Upper lobe of right lung (tissue), 1 donor: Measurements from ENCODE around the gene BNIPL. TPM values are rescaled to one million over a fixed set of nuclear protein-coding genes. Genes with fewer than 3 reads are reported as not detected.

Experiments
- ATAC-seq: fragments of 200-7000 bp; cut with Tn5 transposase; one replicate; pipeline ENCODE4 v1.9.1; 2020; ENCODE audit warnings: mild to moderate bottlenecking, moderate library complexity
- DNase-seq: peaks from one replicate; pipeline ENCODE4 v3.0.0-alpha.2; 2020
- H3K27ac ChIP-seq: fragments of 200-600 bp; one replicate; pipeline ENCODE4 v1.8.0; 2022
- H3K27me3 ChIP-seq: fragments of 200-600 bp; one replicate; pipeline ENCODE4 v1.8.0; 2022; ENCODE audit warnings: mild to moderate bottlenecking
- H3K36me3 ChIP-seq: fragments of 200-600 bp; one replicate; pipeline ENCODE4 v1.8.0; 2022
- H3K4me1 ChIP-seq: fragments of 200-600 bp; one replicate; pipeline ENCODE4 v1.8.0; 2022
- H3K4me3 ChIP-seq: fragments of 200-600 bp; one replicate; pipeline ENCODE4 v1.8.0; 2022; ENCODE audit warnings: mild to moderate bottlenecking
- H3K9me3 ChIP-seq: fragments of 200-600 bp; one replicate; pipeline ENCODE4 v1.8.0; 2022
- intact Hi-C: fragments of 100-400 bp; cut with DNase I; formaldehyde crosslinking; loops from one replicate; pipeline ENCODE4 v1.11.0; 2022
- total RNA-seq: library from RNA; stranded (reverse); fragmentation: NEBNext Ultra II Directional; extraction: Animal tissue kit (Norgen Biotek cat#: 25700); gene quantifications from one replicate; pipeline ENCODE4 v1.2.1, GENCODE V29; 2021
- TF ChIP-seq, protein P1 (sequence below): fragments of 200-600 bp; IDR thresholded peaks from one replicate; pipeline ENCODE4 v1.8.0; 2022; ENCODE audit warnings: antibody characterized with exemption
- donor health status: DM: no; HTN: yes; CAD: no; lungs with severe emphysema.

Gene BNIPL
- total RNA-seq, 1 donor from 2014 or later: 5.2 TPM

DNA sequence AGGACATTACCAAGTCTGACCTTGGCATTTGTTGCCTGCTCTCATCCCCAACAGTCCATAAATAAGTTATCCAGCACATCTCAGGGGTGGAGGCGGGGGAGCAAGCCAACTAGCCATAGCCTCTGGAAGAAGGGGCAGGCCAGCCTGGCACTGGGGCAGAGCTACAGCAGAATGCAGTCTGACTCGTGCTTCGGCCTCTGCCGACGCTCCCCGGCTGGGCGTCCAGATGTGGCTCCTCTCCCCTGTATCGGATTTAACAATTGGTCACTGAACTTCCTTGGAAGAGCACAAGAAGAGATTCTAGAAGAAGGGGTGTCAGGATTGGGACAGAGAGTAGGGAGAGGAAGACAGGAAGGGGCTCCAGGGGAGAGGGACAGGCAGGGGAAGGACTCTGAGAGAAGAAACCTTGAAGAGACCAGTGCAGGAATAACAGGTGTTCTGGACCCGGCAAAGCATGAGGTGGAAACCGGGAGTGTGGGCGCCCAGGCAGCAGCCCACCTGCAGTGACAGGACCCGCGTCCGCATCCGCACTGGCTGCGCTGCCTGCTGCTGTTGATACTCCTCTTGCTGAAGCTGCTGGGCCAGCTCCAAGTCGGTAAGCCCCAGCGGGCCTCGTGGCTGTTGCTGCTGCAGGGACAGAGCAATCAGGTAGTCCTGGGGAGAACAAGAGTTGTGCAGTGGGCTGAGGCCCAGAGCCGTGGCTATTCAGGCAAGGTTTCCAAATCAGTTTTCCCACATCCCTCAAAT, 39.1 kb upstream of the BNIPL start:
- peaks cover 13% of the 10 kb centered on the region for H3K4me1 ChIP-seq
- H3K27ac ChIP-seq: no peak overlapping the region
- intact Hi-C loops: no loop called here
- DNase-seq: no peak
- no peaks in the 10 kb centered on the region for H3K9me3 ChIP-seq
- TF ChIP-seq, protein P1, sequence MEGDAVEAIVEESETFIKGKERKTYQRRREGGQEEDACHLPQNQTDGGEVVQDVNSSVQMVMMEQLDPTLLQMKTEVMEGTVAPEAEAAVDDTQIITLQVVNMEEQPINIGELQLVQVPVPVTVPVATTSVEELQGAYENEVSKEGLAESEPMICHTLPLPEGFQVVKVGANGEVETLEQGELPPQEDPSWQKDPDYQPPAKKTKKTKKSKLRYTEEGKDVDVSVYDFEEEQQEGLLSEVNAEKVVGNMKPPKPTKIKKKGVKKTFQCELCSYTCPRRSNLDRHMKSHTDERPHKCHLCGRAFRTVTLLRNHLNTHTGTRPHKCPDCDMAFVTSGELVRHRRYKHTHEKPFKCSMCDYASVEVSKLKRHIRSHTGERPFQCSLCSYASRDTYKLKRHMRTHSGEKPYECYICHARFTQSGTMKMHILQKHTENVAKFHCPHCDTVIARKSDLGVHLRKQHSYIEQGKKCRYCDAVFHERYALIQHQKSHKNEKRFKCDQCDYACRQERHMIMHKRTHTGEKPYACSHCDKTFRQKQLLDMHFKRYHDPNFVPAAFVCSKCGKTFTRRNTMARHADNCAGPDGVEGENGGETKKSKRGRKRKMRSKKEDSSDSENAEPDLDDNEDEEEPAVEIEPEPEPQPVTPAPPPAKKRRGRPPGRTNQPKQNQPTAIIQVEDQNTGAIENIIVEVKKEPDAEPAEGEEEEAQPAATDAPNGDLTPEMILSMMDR: no peak
- ATAC-seq: no peak
- H3K36me3 ChIP-seq: peaks cover 55% of the 10 kb centered on the region
- H3K27me3 ChIP-seq: no peaks in the 10 kb centered on the region
- H3K4me3 ChIP-seq: no peak overlapping the region

DNA sequence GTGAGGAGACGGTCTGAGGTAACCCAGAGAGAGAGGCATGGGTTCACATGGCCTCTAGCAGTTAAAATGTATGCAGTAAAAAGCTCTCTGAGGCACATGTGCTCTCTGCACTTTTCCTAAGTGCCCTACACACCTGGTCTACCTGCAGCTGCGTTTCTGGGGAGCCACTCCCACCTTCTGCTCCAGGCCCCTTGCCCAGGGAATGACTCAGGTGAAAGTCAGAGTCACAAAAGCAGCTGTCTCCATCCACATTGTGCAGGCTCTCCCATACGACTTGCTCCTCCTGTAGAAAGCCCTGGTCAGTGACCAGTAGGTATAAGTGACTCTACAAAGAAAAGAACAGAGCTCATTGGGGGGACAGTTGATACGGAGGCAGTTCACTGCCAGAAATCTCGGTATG, 38.4 kb upstream of the BNIPL start:
- peaks cover 55% of the 10 kb centered on the region for H3K36me3 ChIP-seq
- H3K4me3 ChIP-seq: no peak overlapping the region
- no peak for ATAC-seq
- H3K27ac ChIP-seq: no peak overlapping the region
- TF ChIP-seq, protein P1: no peak
- no peaks in the 10 kb centered on the region for H3K27me3 ChIP-seq
- DNase-seq: no peak
- peaks cover 20% of the 10 kb centered on the region for H3K4me1 ChIP-seq
- intact Hi-C loops: no loop called here
- H3K9me3 ChIP-seq: no peaks in the 10 kb centered on the region

DNA sequence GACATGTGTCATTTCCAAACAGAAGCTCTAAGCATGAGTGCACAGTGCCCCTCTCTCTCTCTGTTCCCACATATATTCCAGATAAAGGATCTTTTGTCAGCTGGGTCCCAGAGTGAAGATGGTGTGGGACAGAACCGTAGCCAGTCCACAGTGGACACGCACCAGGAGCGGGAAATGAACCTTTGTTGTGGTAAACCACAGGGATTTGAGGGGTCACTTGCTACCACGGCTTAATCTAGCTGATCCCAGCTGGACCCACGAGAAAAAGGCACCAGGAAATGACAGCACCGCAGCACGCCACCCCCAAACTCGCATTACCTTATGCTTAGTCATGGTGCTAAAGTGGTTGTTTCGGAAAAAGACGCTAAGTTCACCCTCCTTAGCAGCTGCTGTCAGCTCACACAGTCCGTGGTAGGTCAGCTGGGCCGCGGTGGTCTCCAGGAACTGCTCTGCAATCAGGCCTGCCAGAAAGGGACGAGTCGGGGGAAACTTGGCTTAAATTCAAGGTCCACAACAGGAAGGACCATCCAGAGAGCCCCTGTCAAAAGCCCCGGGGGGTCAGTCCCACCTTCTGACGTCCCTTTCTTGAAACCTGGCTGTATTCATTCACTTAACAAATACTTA, 37.2 kb upstream of the BNIPL start:
- H3K27ac ChIP-seq: no peak overlapping the region
- ATAC-seq: no peak
- DNase-seq: no peak
- intact Hi-C loops: no loop called here
- no peaks in the 10 kb centered on the region for H3K9me3 ChIP-seq
- TF ChIP-seq, protein P1: no peak
- no peaks in the 10 kb centered on the region for H3K27me3 ChIP-seq
- H3K4me1 ChIP-seq: peaks cover 32% of the 10 kb centered on the region
- no peak overlapping the region for H3K4me3 ChIP-seq
- H3K36me3 ChIP-seq: peaks cover 55% of the 10 kb centered on the region

DNA sequence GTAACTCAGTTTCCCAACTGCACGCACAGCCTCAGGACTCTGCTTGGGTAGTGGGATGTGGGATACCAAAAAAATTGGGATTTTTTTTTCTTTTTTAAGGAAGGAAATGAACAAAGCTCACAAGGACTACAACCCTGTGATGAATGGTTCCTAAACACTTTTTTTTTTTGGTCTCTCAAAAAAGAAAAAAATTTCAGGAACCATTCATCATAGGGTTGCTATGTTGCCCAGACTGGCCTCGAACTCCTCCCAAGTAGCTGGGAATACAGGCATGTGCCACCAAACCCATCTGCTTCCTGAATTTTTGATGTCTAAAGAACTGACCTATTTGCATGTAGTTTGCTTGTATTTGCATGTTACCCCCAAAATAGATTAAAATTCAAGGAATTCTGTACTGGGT, 36.5 kb upstream of the BNIPL start:
- peaks cover 39% of the 10 kb centered on the region for H3K4me1 ChIP-seq
- no peak overlapping the region for H3K4me3 ChIP-seq
- no peaks in the 10 kb centered on the region for H3K9me3 ChIP-seq
- intact Hi-C loops: no loop called here
- no peak for ATAC-seq
- H3K36me3 ChIP-seq: peaks cover 55% of the 10 kb centered on the region
- peak overlapping the region; percentile 11 for H3K27ac ChIP-seq
- TF ChIP-seq, protein P1: no peak
- no peaks in the 10 kb centered on the region for H3K27me3 ChIP-seq
- DNase-seq: no peak

DNA sequence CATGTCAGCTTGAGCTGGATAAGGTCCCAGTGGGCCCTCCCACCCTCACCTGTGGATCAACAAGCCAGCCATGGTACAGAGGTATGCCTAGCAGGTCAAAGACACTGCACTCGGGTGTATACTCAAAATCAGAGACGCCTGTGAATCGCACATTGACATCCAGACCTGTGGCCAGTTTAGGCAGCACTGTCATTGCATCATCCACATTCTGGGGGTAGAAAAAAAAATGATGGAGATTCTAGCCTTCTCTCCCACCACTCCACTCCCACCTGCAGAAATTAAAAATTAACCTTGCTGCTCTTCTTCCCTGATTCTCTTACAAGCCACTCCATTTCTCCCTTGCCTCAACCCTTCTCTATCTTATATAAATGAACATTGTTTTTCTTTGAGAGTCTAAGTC, 36.0 kb upstream of the BNIPL start:
- H3K27ac ChIP-seq: no peak overlapping the region
- DNase-seq: no peak
- TF ChIP-seq, protein P1: no peak
- H3K9me3 ChIP-seq: no peaks in the 10 kb centered on the region
- intact Hi-C loops: no loop called here
- H3K4me3 ChIP-seq: no peak overlapping the region
- peaks cover 55% of the 10 kb centered on the region for H3K36me3 ChIP-seq
- peaks cover 40% of the 10 kb centered on the region for H3K4me1 ChIP-seq
- H3K27me3 ChIP-seq: no peaks in the 10 kb centered on the region
- no peak for ATAC-seq
